ENCODE measurements around the gene BAK1. TPM values are rescaled to one million over a fixed set of nuclear protein-coding genes. Genes with fewer than 3 reads are reported as not detected.
"Not testable (repeated sequence)": the region's sequence is repeated elsewhere in the genome, so short reads cannot be mapped to it uniquely, and the experiment has no call there.

Gene BAK1
- polyA plus RNA-seq, 4 donors = 13.5 to 23.7 (median 21.8) TPM

DNA sequence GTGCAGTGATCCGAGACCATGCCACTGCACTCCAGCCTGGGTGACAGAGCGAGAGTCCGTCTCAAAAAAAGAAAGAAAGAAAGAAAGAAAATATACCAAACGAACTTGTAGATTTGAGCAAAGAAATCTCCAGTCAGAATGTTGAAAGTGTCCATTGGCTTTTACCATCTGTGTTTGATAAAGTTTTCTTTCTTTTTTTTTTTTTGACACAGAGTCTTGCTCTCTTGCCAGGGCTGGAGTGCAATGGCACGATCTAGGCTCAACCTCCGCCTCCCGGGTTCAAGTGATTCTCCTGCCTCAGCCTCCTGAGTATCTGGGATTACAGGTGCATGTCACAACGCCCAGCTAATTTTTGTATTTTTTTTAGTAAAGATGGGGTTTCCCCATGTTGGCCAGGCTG lies 21.3 kb downstream of the BAK1 start:
- DNase-seq (ENCODE audit: low read depth in 4 of 4, low spot score in 3 of 4) = no peak

DNA sequence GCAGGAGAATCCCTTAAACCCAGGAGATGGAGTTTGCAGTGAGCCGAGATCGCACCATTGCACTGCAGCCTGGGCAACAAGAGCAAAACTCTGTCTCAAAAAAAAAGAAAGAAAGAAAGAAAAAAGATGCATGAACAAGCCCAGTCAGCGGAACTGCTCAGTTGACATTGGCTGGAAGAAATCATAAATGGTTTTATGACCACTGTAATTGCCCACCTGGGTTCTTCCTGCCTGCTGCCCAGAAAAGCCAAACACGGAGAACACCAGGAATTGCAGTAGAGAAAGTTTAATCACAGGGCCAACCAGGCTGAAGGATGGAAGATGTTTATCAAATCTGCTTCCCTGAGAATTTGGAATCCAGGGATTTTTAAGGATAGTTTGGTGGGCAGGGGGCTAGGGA lies 22.7 kb downstream of the BAK1 start:
- no peak for DNase-seq (ENCODE audit: low read depth in 4 of 4, low spot score in 3 of 4)

- DNase-seq (ENCODE audit: low read depth in 4 of 4, low spot score in 3 of 4) = not testable (repeated sequence)
Observed at GRCh38 chr6:33552883-33553282, 27.2 kb downstream of the BAK1 start.

GRCh38 chr6:33552252-33552651 lies 27.8 kb downstream of the BAK1 start:
- DNase-seq (ENCODE audit: low read depth in 4 of 4, low spot score in 3 of 4) = no peak

- no peak for DNase-seq (ENCODE audit: low read depth in 4 of 4, low spot score in 3 of 4)
Observed at GRCh38 chr6:33551538-33551937, 28.5 kb downstream of the BAK1 start.

DNA sequence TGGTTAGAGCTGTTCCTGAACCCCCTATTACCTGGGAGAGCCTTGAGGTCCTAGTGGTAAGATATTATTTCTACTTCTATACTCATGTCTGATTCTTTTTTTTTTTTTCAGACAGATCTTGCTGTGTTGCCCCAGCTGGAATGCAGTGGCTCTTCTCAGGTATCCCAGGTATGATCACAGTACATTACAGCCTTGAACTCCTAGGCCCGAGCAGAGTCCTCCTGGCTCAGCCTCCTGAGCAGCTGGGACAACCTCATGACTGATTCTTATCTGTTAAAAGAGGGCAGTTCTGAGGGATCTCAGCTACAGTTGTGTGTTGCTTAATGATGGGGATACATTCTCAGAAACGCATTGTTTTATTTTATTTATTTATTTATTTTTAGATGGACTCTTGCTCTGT lies 30.2 kb downstream of the BAK1 start:
- DNase-seq (ENCODE audit: low read depth in 4 of 4, low spot score in 3 of 4) = no peak

- no peak for DNase-seq (ENCODE audit: low read depth in 4 of 4, low spot score in 3 of 4)
Observed at GRCh38 chr6:33549196-33549595, 30.9 kb downstream of the BAK1 start.

DNA sequence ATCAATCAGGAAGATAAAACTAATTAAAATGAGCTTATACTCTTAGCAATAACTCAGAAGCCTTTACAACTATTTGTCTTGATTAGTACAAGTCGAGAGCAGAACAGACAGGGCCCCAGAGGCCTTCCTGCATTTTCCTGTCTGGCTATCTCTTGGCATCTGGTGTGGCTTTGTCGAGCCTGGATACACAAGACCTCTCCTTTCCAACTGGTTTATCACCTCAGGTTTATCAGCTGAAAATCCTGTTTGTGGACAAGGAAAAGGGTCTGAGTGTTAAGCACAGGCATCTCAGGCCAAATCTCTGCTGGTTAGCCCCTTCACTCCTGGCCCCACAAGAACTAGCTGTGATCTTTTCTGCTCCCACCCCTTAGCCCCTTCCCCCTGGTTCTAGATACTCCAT lies 32.6 kb downstream of the BAK1 start:
- no peak for DNase-seq (ENCODE audit: low read depth in 4 of 4, low spot score in 3 of 4)

- no peak for DNase-seq (ENCODE audit: low read depth in 4 of 4, low spot score in 3 of 4)
Observed at GRCh38 chr6:33546766-33547165, 33.3 kb downstream of the BAK1 start.

- not testable (repeated sequence) for DNase-seq (ENCODE audit: low read depth in 4 of 4, low spot score in 3 of 4)
Observed at GRCh38 chr6:33545292-33545691, 34.8 kb downstream of the BAK1 start.

DNA sequence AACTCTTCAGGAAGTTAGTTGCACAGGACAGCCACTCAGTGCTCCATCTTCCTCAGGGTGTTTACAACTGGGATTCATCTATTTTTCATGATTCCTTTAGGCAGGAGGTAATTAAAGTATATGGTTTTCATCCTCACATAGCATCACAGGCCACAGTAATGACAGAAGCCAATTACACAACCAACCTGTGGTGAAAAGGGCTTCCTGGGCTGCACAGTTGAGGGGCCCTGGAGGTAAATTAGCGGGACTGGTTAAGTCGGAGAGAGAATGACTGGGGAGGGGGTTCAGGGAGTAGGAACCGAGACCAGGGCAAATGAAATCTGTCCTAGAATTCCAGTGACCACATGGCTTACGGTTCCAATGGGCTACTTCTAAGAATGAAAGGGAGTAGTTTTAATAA lies 37.0 kb downstream of the BAK1 start:
- DNase-seq (ENCODE audit: low read depth in 4 of 4, low spot score in 3 of 4) = no peak

DNA sequence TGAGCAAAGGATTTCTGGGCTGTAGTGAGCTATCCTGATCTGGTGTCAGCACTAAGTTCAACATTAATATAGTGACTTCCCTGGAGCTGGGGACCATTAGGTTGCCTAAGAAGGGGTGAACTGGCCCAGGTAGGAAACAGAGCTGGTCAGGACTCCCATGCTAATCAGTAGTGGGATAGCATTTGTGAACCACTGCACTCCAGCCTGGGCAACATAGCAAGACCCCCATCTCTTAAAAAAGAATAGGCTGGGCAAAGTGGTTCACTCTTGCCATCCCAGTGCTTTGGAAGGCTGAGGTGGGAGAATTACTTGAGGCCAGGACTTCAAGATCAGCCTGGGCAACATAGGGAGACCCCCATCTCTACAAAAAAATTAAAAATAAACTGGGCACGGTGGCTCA lies 39.3 kb downstream of the BAK1 start:
- no peak for DNase-seq (ENCODE audit: low read depth in 4 of 4, low spot score in 3 of 4)

DNA sequence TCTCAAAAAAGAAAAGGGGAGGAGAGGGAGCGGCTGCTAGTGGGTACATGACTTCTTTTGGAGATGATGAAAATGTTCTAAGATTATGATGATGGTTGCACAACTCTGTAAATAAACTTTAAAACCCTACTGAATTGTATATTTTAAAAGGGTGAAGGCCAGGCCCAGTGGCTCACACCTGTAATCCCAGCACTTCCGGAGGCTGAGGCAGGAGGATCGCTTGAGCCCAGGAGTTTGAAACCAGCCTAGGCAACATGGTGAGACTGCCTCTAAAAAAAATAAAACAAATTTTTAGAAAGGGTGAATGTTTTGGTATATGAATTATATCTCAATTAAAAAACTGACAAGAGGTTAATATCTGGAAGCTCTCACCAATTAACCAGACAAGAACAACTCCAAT lies 45.4 kb downstream of the BAK1 start:
- no peak for DNase-seq (ENCODE audit: low read depth in 4 of 4, low spot score in 3 of 4)

DNA sequence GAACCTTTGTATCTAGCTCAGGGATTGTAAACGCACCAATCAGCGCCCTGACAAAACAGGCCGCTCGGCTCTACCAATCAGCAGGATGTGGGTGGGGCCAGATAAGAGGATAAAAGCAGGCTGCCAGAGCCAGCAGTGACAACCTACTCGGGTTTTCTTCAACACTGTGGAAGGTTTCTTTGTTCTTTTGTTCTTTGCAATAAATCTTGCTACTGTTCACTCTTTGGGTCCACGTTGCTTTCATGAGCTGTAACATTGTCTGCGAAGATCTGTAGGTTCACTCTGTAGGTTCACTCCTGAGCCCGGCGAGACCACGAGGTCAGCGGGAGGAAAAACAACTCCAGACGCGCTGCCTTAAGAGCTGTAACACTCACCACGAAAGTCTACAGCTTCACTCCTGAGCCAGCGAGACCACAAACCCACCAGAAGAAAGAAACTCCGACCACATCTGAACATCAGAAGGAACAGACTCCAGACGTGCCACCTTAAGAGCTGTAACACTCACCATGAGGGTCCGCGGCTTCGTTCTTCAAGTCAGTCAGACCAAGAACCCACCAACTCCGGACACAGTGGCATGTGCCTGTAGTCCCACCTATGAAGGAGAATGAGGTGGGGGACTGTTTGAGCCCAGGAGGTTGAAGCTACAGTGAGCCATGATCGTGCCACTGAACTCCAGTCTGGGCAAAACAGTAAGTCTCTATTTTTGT lies 46.8 kb downstream of the BAK1 start:
- DNase-seq (ENCODE audit: low read depth in 4 of 4, low spot score in 3 of 4) = not testable (repeated sequence)

DNA sequence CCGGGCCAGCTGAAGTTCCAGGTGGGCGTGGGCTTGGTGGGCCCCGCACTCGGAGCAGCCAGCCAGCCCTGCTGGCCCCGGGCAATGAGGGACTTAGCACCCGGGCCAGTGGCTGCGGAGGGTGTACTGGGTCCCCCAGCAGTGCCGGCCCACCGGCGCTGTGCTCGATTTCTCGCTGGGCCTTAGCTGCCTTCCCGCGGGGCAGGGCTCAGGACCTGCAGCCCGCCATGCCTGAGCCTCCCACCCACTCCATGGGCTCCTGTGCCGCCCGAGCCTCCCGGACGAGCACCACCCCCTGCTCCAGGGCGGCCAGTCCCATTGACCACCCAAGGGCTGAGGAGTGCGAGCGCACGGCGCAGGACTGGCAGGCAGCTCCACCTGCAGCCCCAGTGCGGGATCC lies 47.6 kb downstream of the BAK1 start:
- not testable (repeated sequence) for DNase-seq (ENCODE audit: low read depth in 4 of 4, low spot score in 3 of 4)

- DNase-seq (ENCODE audit: low read depth in 4 of 4, low spot score in 3 of 4) = not testable (repeated sequence)
Observed at GRCh38 chr6:33530617-33531016, 49.5 kb downstream of the BAK1 start.

Other genes with a start within 250 kb of the BAK1 start
- gene KIFC1, start 188.5 kb downstream of the BAK1 start, polyA plus RNA-seq (ENCODE audit: insufficient read length in 4 of 4) = 10 to 100 TPM; 35.0 to 47.3 (median 37.7) TPM
- gene PHF1, start 169.3 kb downstream of the BAK1 start, polyA plus RNA-seq (ENCODE audit: insufficient read length in 4 of 4) = 10 to 100 TPM; 65.4 to 87.7 (median 73.4) TPM
- 100 to 1,000 TPM; 150 to 250 (median 226) TPM for gene CUTA, start 162.2 kb downstream of the BAK1 start, polyA plus RNA-seq (ENCODE audit: insufficient read length in 4 of 4)
- gene SYNGAP1, start 160.2 kb downstream of the BAK1 start, polyA plus RNA-seq (ENCODE audit: insufficient read length in 4 of 4) = 10 to 100 TPM; 20.9 to 42.3 (median 33.1) TPM
- 10 to 100 TPM in 3 of 4 donors, 1 to 10 TPM in 1; 9.2 to 17.6 (median 14.2) TPM for gene ZBTB9, start 125.7 kb downstream of the BAK1 start, polyA plus RNA-seq (ENCODE audit: insufficient read length in 4 of 4)
- gene ITPR3, start 41.0 kb upstream of the BAK1 start, polyA plus RNA-seq (ENCODE audit: insufficient read length in 4 of 4) = 10 to 100 TPM in 1 of 4 donors, 1 to 10 TPM in 3; 7.5 to 17.0 (median 9.0) TPM
- gene UQCC2, start 131.4 kb upstream of the BAK1 start, polyA plus RNA-seq (ENCODE audit: insufficient read length in 4 of 4) = 10 to 100 TPM; 48.3 to 76.5 (median 60.8) TPM
- 1 to 10 TPM in 2 of 4 donors, under 1 TPM in 2; 0.72 to 2.0 (median 1.1) TPM for gene IP6K3, start 166.6 kb upstream of the BAK1 start, polyA plus RNA-seq (ENCODE audit: insufficient read length in 4 of 4)
- gene LEMD2, start 208.9 kb upstream of the BAK1 start, polyA plus RNA-seq (ENCODE audit: insufficient read length in 4 of 4) = 10 to 100 TPM; 59.2 to 77.7 (median 65.9) TPM
- 1 to 10 TPM in 2 of 4 donors, under 1 TPM in 1, not detected in 1; 0.53 to 2.4 (median 1.3) TPM for gene MLN, start 223.7 kb upstream of the BAK1 start, polyA plus RNA-seq (ENCODE audit: insufficient read length in 4 of 4)

Measured in left renal pelvis (tissue), 4 donors.